ENCODE results near the gene HELZ. TPM values are rescaled to one million over a fixed set of nuclear protein-coding genes. Genes with fewer than 3 reads are reported as not detected.
"Not testable (repeated sequence)": the region's sequence is repeated elsewhere in the genome, so short reads cannot be mapped to it uniquely, and the experiment has no call there.

The HELZ gene
- total RNA-seq: 73.9 and 79.2 TPM in 2 replicates

- peak; percentile 89 for DNase-seq
Observed at GRCh38 chr17:67245073-67245693, at the start of gene HELZ. TSS of gene HELZ (minus strand) at chr17:67245196. CDS start at chr17:67218804, 26,392 bp downstream.

- DNase-seq: peak; percentile 74
Observed at GRCh38 chr17:67293251-67294203, 48.5 kb upstream of the HELZ start.

GRCh38 chr17:67290711-67291291 is 45.8 kb upstream of the HELZ start:
- DNase-seq: no peak

GRCh38 chr17:67290244-67290643 is 45.2 kb upstream of the HELZ start:
- DNase-seq: no peak

GRCh38 chr17:67289181-67289876 is 44.3 kb upstream of the HELZ start:
- DNase-seq: peak; percentile 88

GRCh38 chr17:67286826-67287225 is 41.8 kb upstream of the HELZ start:
- DNase-seq: not testable (repeated sequence)

GRCh38 chr17:67285360-67285759 is 40.4 kb upstream of the HELZ start:
- no peak for DNase-seq

- DNase-seq: no peak
Observed at GRCh38 chr17:67283731-67284516, 38.9 kb upstream of the HELZ start.

GRCh38 chr17:67281743-67282142 is 36.7 kb upstream of the HELZ start:
- DNase-seq: no peak

GRCh38 chr17:67281053-67281452 is 36.1 kb upstream of the HELZ start:
- DNase-seq: no peak

- DNase-seq: no peak
Observed at GRCh38 chr17:67280279-67280678, 35.3 kb upstream of the HELZ start.

GRCh38 chr17:67279115-67279514 is 34.1 kb upstream of the HELZ start:
- no peak for DNase-seq

GRCh38 chr17:67278363-67278762 is 33.4 kb upstream of the HELZ start:
- no peak for DNase-seq

- peak; percentile 62 for DNase-seq
Observed at GRCh38 chr17:67276075-67276474, 31.1 kb upstream of the HELZ start.

- DNase-seq: no peak
Observed at GRCh38 chr17:67274466-67274865, 29.5 kb upstream of the HELZ start.

GRCh38 chr17:67273900-67274299 is 28.9 kb upstream of the HELZ start:
- no peak for DNase-seq

- DNase-seq: no peak
Observed at GRCh38 chr17:67272312-67273047, 27.5 kb upstream of the HELZ start.

GRCh38 chr17:67271187-67271586 is 26.2 kb upstream of the HELZ start:
- DNase-seq: not testable (repeated sequence)

- no peak for DNase-seq
Observed at GRCh38 chr17:67270416-67270815, 25.4 kb upstream of the HELZ start.

GRCh38 chr17:67266496-67266895 is 21.5 kb upstream of the HELZ start:
- DNase-seq: no peak

GRCh38 chr17:67265436-67266019 is 20.5 kb upstream of the HELZ start:
- DNase-seq: no peak

Measured in dermis blood vessel endothelial cell (primary cell).